Muscle of leg (tissue), 11 donors: ENCODE data around the gene LAMA2. TPM values are rescaled to one million over a fixed set of nuclear protein-coding genes. Genes with fewer than 3 reads are reported as not detected.

ENCODE experiments used
- DNase-seq: peaks from one replicate; pipeline ENCODE4 v3.0.0; 2013
- H3K27ac ChIP-seq: one replicate; pipeline ENCODE4 v1.5.1; 2013; ENCODE audit warnings: mild to moderate bottlenecking, low read length, control low read depth
- H3K27me3 ChIP-seq: one replicate; pipeline ENCODE4 v1.6.1; 2013; ENCODE audit warnings: low read length; ENCODE audit not compliant: control insufficient read depth, insufficient read depth
- H3K36me3 ChIP-seq: one replicate; pipeline ENCODE4 v1.6.1; 2013; ENCODE audit warnings: low read length; ENCODE audit not compliant: control insufficient read depth, insufficient read depth
- H3K4me1 ChIP-seq: one replicate; pipeline ENCODE4 v1.6.1; 2013; ENCODE audit warnings: low read length; ENCODE audit not compliant: control insufficient read depth, insufficient read depth
- H3K4me3 ChIP-seq: one replicate; pipeline ENCODE4 v1.5.1; 2013; ENCODE audit warnings: low read length, control low read depth
- H3K9me3 ChIP-seq: replicated peaks from 2 replicates; pipeline ENCODE4 v1.6.1; 2013; ENCODE audit warnings: low read depth, low read length; ENCODE audit not compliant: control insufficient read depth
- WGBS: methylation state at CpG from one replicate; pipeline ENCODE4 v1.1.5; 2013; ENCODE audit warnings: missing lambda C conversion rate; ENCODE audit not compliant: insufficient coverage; 5-methylcytosine and 5-hydroxymethylcytosine counted together
- polyA plus RNA-seq, 8 donors: library from polyadenylated mRNA; unstranded; fragments of 120-200 nt; gene quantifications; one replicate each; pipeline versions ENCODE4 v1.2.1 to v1.2.3, GENCODE V29; 2013; ENCODE audit warnings: inconsistent platforms in 1 of 8, low replicate concordance in 1 of 8; ENCODE audit not compliant: insufficient read length in 8 of 8, insufficient read depth in 1 of 8
- total RNA-seq: library from RNA; stranded (reverse); fragments of 120-200 nt; gene quantifications from one replicate; pipeline ENCODE4 v1.2.4, GENCODE V29; 2013

Gene LAMA2
- total and polyA plus RNA-seq, 9 donors: 105 to 165 (median 140) TPM

GRCh38 chr6:129329678-129330077, 446.7 kb downstream of the LAMA2 start:
- Histone ChIP-seq H3K4me1 (no peaks in the 10 kb centered on the region), H3K4me3 (no peak overlapping the region), H3K27ac (no peak overlapping the region), H3K27me3 (no peaks in the 10 kb centered on the region), H3K9me3 (no peaks in the 10 kb centered on the region), H3K36me3 (peaks cover 30% of the 10 kb centered on the region)
- WGBS: 60% methylated on average over 3 of the region's 4 CpGs
- DNase-seq: no peak

DNA sequence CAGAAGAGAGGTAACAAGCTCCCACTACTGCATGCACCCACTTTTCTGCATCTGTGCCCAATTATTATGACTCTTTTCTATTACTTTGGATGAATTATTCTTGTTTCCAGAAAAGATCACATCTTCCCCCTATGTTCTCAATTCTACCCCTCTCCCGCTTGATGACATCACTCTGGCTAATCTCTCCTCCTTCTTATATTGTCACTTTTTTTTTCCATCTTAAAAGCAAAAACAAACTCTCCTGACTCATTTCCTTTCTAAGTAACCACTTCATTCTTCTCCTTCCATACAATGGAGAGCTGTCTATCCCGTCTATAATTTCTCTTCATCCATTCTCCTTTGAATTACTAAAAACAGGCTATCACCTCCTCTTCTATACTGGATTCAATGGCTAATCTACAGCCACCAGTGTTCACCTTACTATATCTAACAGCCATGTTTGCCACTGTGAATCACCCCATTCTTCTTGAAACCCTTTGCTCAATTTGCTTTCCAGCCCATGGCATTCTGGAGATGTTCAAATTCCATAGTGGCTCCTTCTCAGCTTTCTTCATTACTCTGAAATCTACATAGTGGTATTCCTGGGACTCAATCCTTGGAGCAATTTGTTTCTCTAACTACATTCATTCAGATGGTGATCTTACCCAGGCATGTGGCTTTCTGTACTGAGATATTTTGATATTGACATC, 448.7 kb downstream of the LAMA2 start:
- 87% methylated on average over 2 of the region's 2 CpGs for WGBS
- DNase-seq: no peak
- no peak overlapping the region for H3K27ac ChIP-seq
- no peak overlapping the region for H3K4me3 ChIP-seq
- H3K9me3 ChIP-seq: no peaks in the 10 kb centered on the region
- peaks cover 22% of the 10 kb centered on the region for H3K36me3 ChIP-seq
- H3K4me1 ChIP-seq: no peaks in the 10 kb centered on the region
- no peaks in the 10 kb centered on the region for H3K27me3 ChIP-seq

- Histone ChIP-seq H3K27ac (no peak overlapping the region), H3K9me3 (no peaks in the 10 kb centered on the region), H3K27me3 (no peaks in the 10 kb centered on the region), H3K4me3 (no peak overlapping the region), H3K36me3 (peaks cover 5% of the 10 kb centered on the region), H3K4me1 (no peaks in the 10 kb centered on the region)
- DNase-seq: no peak
- WGBS: no CpG with 5 or more reads among the region's 4 CpGs
These were observed 452.9 kb downstream of the LAMA2 start for GRCh38 chr6:129335792-129336191.

GRCh38 chr6:129338683-129339082, 455.7 kb downstream of the LAMA2 start:
- H3K27me3 ChIP-seq: no peaks in the 10 kb centered on the region
- no peak overlapping the region for H3K4me3 ChIP-seq
- no peaks in the 10 kb centered on the region for H3K4me1 ChIP-seq
- no peaks in the 10 kb centered on the region for H3K9me3 ChIP-seq
- 89% methylated on average over 4 of the region's 4 CpGs for WGBS
- no peak overlapping the region for H3K27ac ChIP-seq
- H3K36me3 ChIP-seq: no peaks in the 10 kb centered on the region
- DNase-seq: no peak

- Histone ChIP-seq H3K4me1 (no peaks in the 10 kb centered on the region), H3K27me3 (no peaks in the 10 kb centered on the region), H3K4me3 (no peak overlapping the region), H3K9me3 (no peaks in the 10 kb centered on the region), H3K27ac (no peak overlapping the region), H3K36me3 (no peaks in the 10 kb centered on the region)
- DNase-seq: peak; percentile 10
- WGBS: no CpG with 5 or more reads among the region's 4 CpGs
These were observed 458.0 kb downstream of the LAMA2 start for GRCh38 chr6:129340983-129341382.

GRCh38 chr6:129342243-129342642, 459.3 kb downstream of the LAMA2 start:
- no peaks in the 10 kb centered on the region for H3K9me3 ChIP-seq
- WGBS: no CpG with 5 or more reads among the region's 2 CpGs
- H3K4me3 ChIP-seq: no peak overlapping the region
- no peaks in the 10 kb centered on the region for H3K36me3 ChIP-seq
- no peak for DNase-seq
- H3K4me1 ChIP-seq: no peaks in the 10 kb centered on the region
- no peaks in the 10 kb centered on the region for H3K27me3 ChIP-seq
- H3K27ac ChIP-seq: no peak overlapping the region

GRCh38 chr6:129342796-129343195, 459.9 kb downstream of the LAMA2 start:
- no peaks in the 10 kb centered on the region for H3K36me3 ChIP-seq
- H3K9me3 ChIP-seq: no peaks in the 10 kb centered on the region
- H3K27me3 ChIP-seq: no peaks in the 10 kb centered on the region
- H3K4me3 ChIP-seq: no peak overlapping the region
- DNase-seq: no peak
- no peak overlapping the region for H3K27ac ChIP-seq
- no peaks in the 10 kb centered on the region for H3K4me1 ChIP-seq
- no CpG with 5 or more reads among the region's 2 CpGs for WGBS

- no peak overlapping the region for H3K27ac ChIP-seq
- H3K27me3 ChIP-seq: no peaks in the 10 kb centered on the region
- no peak for DNase-seq
- no peak overlapping the region for H3K4me3 ChIP-seq
- H3K9me3 ChIP-seq: no peaks in the 10 kb centered on the region
- WGBS: 85% methylated on average over 3 of the region's 3 CpGs
- no peaks in the 10 kb centered on the region for H3K36me3 ChIP-seq
- no peaks in the 10 kb centered on the region for H3K4me1 ChIP-seq
These were observed 461.4 kb downstream of the LAMA2 start for GRCh38 chr6:129344379-129344778.

GRCh38 chr6:129345890-129346289, 463.0 kb downstream of the LAMA2 start:
- DNase-seq: no peak
- Histone ChIP-seq H3K27me3 (no peaks in the 10 kb centered on the region), H3K4me3 (no peak overlapping the region), H3K27ac (no peak overlapping the region), H3K36me3 (no peaks in the 10 kb centered on the region), H3K9me3 (no peaks in the 10 kb centered on the region), H3K4me1 (no peaks in the 10 kb centered on the region)
- 100% methylated on average over 1 of the region's 2 CpGs for WGBS

GRCh38 chr6:129346964-129347363, 464.0 kb downstream of the LAMA2 start:
- no peak overlapping the region for H3K4me3 ChIP-seq
- no peaks in the 10 kb centered on the region for H3K36me3 ChIP-seq
- 88% methylated on average over 1 of the region's 2 CpGs for WGBS
- no peak for DNase-seq
- H3K27me3 ChIP-seq: no peaks in the 10 kb centered on the region
- H3K9me3 ChIP-seq: no peaks in the 10 kb centered on the region
- H3K4me1 ChIP-seq: no peaks in the 10 kb centered on the region
- H3K27ac ChIP-seq: no peak overlapping the region

DNA sequence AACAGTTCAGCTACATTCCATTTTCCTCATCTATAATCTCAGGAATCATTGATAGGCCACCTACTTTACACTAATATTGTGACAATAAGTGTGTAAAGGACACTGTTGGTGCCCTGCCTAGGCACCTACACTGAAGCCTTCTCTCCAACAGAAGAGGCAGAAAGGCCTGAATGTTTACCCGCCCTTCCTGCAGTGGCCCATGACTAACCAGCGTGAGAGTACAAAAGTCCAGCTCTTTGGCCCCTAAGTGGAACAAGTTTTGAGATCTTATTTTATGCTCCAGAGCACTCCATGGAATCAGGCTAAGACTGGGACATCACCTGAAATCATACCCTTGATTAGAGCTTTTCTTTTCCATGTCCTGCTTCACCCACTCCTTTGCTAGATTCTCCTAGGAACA, 467.3 kb downstream of the LAMA2 start:
- Histone ChIP-seq H3K27me3 (no peaks in the 10 kb centered on the region), H3K36me3 (peaks cover 4% of the 10 kb centered on the region), H3K27ac (no peak overlapping the region), H3K4me3 (no peak overlapping the region), H3K9me3 (no peaks in the 10 kb centered on the region), H3K4me1 (no peaks in the 10 kb centered on the region)
- WGBS: 100% methylated on average over 1 of the region's 2 CpGs
- DNase-seq: no peak
